B cell (primary cell): ENCODE measurements around the gene VPS13D. TPM values are rescaled to one million over a fixed set of nuclear protein-coding genes. Genes with fewer than 3 reads are reported as not detected.

Experiments
- ATAC-seq: fragments of 200-7000 bp; cut with Tn5 transposase; one replicate; pipeline ENCODE4 v1.10.0; 2021; ENCODE audit warnings: low read depth, mild to moderate bottlenecking, moderate number of reproducible peaks, moderate library complexity
- CTCF ChIA-PET: fragments of 350-600 bp; sonication (Branson Sonifier 250); formaldehyde crosslinking; loops from one replicate; lab custom pipeline; 2021; ENCODE audit warnings: antibody characterized with exemption, inconsistent platforms; lab: Charles Lee
- POLR2A ChIA-PET: fragments of 350-600 bp; sonication (Branson Sonifier 250); formaldehyde crosslinking; loops from one replicate; lab custom pipeline; 2021; ENCODE audit warnings: antibody characterized with exemption; lab: Charles Lee
- DNase-seq: peaks from one replicate; pipeline ENCODE4 v3.0.0; 2013
- H2AFZ ChIP-seq: 2 replicates; pipeline ENCODE4 v1.6.1; 2012; ENCODE audit warnings: mild to moderate bottlenecking, low read depth, low read length; ENCODE audit not compliant: insufficient read depth, poor library complexity, severe bottlenecking
- H3K27ac ChIP-seq, 2 donors: 1 replicate in 1 of 2; 2 replicates in 1 of 2; pipeline ENCODE4 v1.5.1; 2012 to 2013; ENCODE audit warnings: low read length in 2 of 2, mild to moderate bottlenecking in 2 of 2, moderate library complexity in 1 of 2
- H3K27me3 ChIP-seq, 4 experiments: fragments of 200-600 bp in 1 of 4; sonication (generic) in 1 of 4; replicated peaks in 1 of 4; 1 replicate in 2 of 4; 2 replicates in 2 of 4; pipeline versions ENCODE4 v1.6.1 to v1.7.0; 2013 to 2016; ENCODE audit warnings: low read length in 3 of 4, mild to moderate bottlenecking in 2 of 4, mixed read lengths in 1 of 4, moderate library complexity in 1 of 4; ENCODE audit not compliant: insufficient read depth in 4 of 4, control insufficient read depth in 3 of 4; ENCODE audit errors: control extremely low read depth in 1 of 4
- H3K36me3 ChIP-seq, 2 experiments: replicated peaks in 1 of 2; 1 replicate in 1 of 2; 2 replicates in 1 of 2; pipeline versions ENCODE4 v1.6.1 to v1.7.1; 2013; ENCODE audit warnings: low read length in 1 of 2; ENCODE audit not compliant: insufficient read depth in 2 of 2, control insufficient read depth in 1 of 2; ENCODE audit errors: control extremely low read depth in 1 of 2, extremely low read depth in 1 of 2
- H3K4me1 ChIP-seq, 2 donors: fragments of 200-600 bp in 1 of 2; sonication (generic) in 1 of 2; 1 replicate in 1 of 2; 2 replicates in 1 of 2; pipeline versions ENCODE4 v1.5.1 to v1.6.1; 2013 to 2017; ENCODE audit warnings: low read length in 2 of 2; ENCODE audit not compliant: control insufficient read depth in 2 of 2, insufficient read depth in 2 of 2
- H3K4me2 ChIP-seq: replicated peaks from 2 replicates; pipeline ENCODE3; 2012; ENCODE audit warnings: mild to moderate bottlenecking, low read depth, low read length; ENCODE audit not compliant: poor library complexity, severe bottlenecking
- H3K4me3 ChIP-seq, 5 experiments: fragments of 200-600 bp in 1 of 5; sonication (generic) in 1 of 5; 1 replicate in 3 of 5; 2 replicates in 2 of 5; pipeline versions ENCODE4 v1.5.1 to v1.7.0; 2011 to 2016; ENCODE audit warnings: low read length in 4 of 5, mild to moderate bottlenecking in 4 of 5, low read depth in 2 of 5, control low read depth in 1 of 5, moderate library complexity in 1 of 5; ENCODE audit not compliant: insufficient read depth in 1 of 5; ENCODE audit errors: control extremely low read depth in 1 of 5, extremely low read depth in 1 of 5
- H3K79me2 ChIP-seq: fragments of 200-600 bp; sonication (generic); one replicate; pipeline ENCODE4 v1.6.0; 2016; ENCODE audit warnings: low read length; ENCODE audit not compliant: control insufficient read depth, insufficient read depth
- H3K9ac ChIP-seq: fragments of 200-600 bp; sonication (generic); 2 replicates; pipeline ENCODE4 v1.6.1; 2017; ENCODE audit warnings: mild to moderate bottlenecking, low read length, moderate library complexity
- H3K9me3 ChIP-seq, 3 donors: one replicate each; pipeline versions ENCODE4 v1.6.1 to v1.7.1; 2013; ENCODE audit warnings: low read length in 2 of 3; ENCODE audit not compliant: control insufficient read depth in 2 of 3, insufficient read depth in 1 of 3; ENCODE audit errors: control extremely low read depth in 1 of 3
- H4K20me1 ChIP-seq: 2 replicates; pipeline ENCODE4 v1.6.0; 2012; ENCODE audit warnings: mild to moderate bottlenecking, low read length; ENCODE audit not compliant: insufficient read depth, control insufficient read depth, poor library complexity, severe bottlenecking
- H3K27ac Mint-ChIP-seq: one replicate; pipeline ENCODE4 v1.8.0; 2021; ENCODE audit warnings: mixed read lengths
- H3K27me3 Mint-ChIP-seq: one replicate; pipeline ENCODE4 v1.8.0; 2021; ENCODE audit warnings: mixed read lengths
- H3K4me1 Mint-ChIP-seq: one replicate; pipeline ENCODE4 v1.8.0; 2021; ENCODE audit warnings: mixed read lengths
- H3K4me3 Mint-ChIP-seq: one replicate; pipeline ENCODE4 v1.8.0; 2021; ENCODE audit warnings: mixed read lengths
- H3K9me3 Mint-ChIP-seq: one replicate; pipeline ENCODE4 v1.8.0; 2022; ENCODE audit warnings: mixed read lengths; ENCODE audit not compliant: insufficient read depth
- CTCF ChIP-seq: fragments of 200-600 bp; IDR thresholded peaks from one replicate; pipeline ENCODE4 v1.8.0; 2022; ENCODE audit warnings: antibody characterized with exemption, mild to moderate bottlenecking
- EZH2 ChIP-seq: IDR thresholded peaks from 2 replicates; pipeline ENCODE4 v1.6.1; 2012; ENCODE audit warnings: borderline replicate concordance, low read depth, mild to moderate bottlenecking, moderate library complexity, low read length; ENCODE audit not compliant: insufficient read depth, poor library complexity, severe bottlenecking
- WGBS: methylation state at CpG from one replicate; pipeline ENCODE4 v1.1.5; 2013; ENCODE audit warnings: missing lambda C conversion rate; ENCODE audit not compliant: insufficient coverage; 5-methylcytosine and 5-hydroxymethylcytosine counted together
- intact Hi-C: fragments of 100-400 bp; cut with micrococcal nuclease; formaldehyde crosslinking; loops from one replicate; pipeline ENCODE4 v1.10.0; 2022
- polyA plus RNA-seq: library from polyadenylated mRNA; depleted of rRNA; stranded (reverse); fragments of >200 nt; gene quantifications from 2 replicates; pipeline ENCODE4 v1.2.3, GENCODE V29; 2012
- total RNA-seq, 2 donors: library from RNA; stranded (reverse); fragments of 120-200 nt in 1 of 2; gene quantifications; 1 replicate in 1 of 2; 2 replicates in 1 of 2; pipeline versions ENCODE4 v1.2.3 to v1.2.4, GENCODE V29; 2013 to 2022

Gene VPS13D
- total and polyA plus RNA-seq, 2 donors (not counting 1 experiment from before 2014, with no cell fraction given): 29.9 to 104 TPM

GRCh38 chr1:12228979-12229378 is 851 bp upstream of the VPS13D start:
- Histone ChIP-seq H3K9me3 (peaks cover 0 to 4% (median 0%) of the 10 kb centered on the region in 3 donors), H3K27ac (no peak overlapping the region), H3K79me2 (peaks cover 40% of the 10 kb centered on the region), H3K4me3 (no peak overlapping the region), H3K9ac (no peak overlapping the region), H3K4me1 (peaks cover 12 to 13% of the 10 kb centered on the region in 2 donors), H3K4me2 (no peak overlapping the region), H3K27me3 (no peaks in the 10 kb centered on the region), H3K36me3 (peaks cover 0 to 2% of the 10 kb centered on the region in 2 experiments), H2AFZ (no peak overlapping the region), H4K20me1 (peaks cover 16% of the 10 kb centered on the region)
- POLR2A ChIA-PET: no interaction called here
- CTCF ChIA-PET: interaction anchor here (0.6 to 4.7 kb wide), 7 partner anchors 9 to 104 kb away, joined by 3 to 37 read pairs (median 5); no protein-coding TSS in a partner anchor
- H3K27ac Mint-ChIP-seq: no peak overlapping the region
- TF ChIP-seq CTCF: no peak
- no peak for TF ChIP-seq EZH2
- H3K4me1 Mint-ChIP-seq: peaks cover 19% of the 10 kb centered on the region
- 93% methylated on average over 4 of the region's 7 CpGs for WGBS
- no peaks in the 10 kb centered on the region for H3K9me3 Mint-ChIP-seq
- H3K27me3 Mint-ChIP-seq: peaks cover 3% of the 10 kb centered on the region
- intact Hi-C loops: no loop called here
- DNase-seq: no peak
- no peak for ATAC-seq
- peak overlapping the region; percentile 75 for H3K4me3 Mint-ChIP-seq

DNA sequence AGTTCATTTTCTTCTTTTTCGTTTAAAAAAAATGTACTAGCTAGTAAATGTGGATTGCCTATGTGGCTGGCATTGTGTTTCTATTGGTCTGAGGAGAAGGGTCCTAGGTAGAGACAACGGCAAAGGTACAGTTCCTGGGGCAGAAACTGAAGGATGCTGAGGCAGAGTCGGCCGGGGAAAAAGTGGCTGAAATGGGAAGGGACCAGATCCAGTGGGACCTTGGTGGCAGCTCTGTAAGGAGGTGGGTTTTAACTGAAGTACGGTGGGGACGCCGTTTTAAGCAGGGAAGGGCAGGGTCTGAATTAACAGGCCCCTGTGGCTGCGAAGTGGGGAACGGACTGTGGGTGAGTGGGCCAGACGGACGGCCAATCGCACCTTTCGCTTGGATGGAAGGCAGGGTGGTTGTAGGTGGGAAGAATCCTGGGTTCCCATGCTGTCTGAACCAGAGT is 420 bp upstream of the VPS13D start:
- TF ChIP-seq EZH2: no peak
- Histone ChIP-seq H3K4me3 (no peak overlapping the region), H3K27ac (no peak overlapping the region), H3K9me3 (peaks cover 0 to 4% (median 0%) of the 10 kb centered on the region in 3 donors), H2AFZ (peak overlapping the region; percentile 39), H3K9ac (no peak overlapping the region), H4K20me1 (peaks cover 16% of the 10 kb centered on the region), H3K4me2 (peak overlapping the region; percentile 85), H3K79me2 (peaks cover 40% of the 10 kb centered on the region), H3K27me3 (no peaks in the 10 kb centered on the region), H3K36me3 (peaks cover 0 to 4% of the 10 kb centered on the region in 2 experiments), H3K4me1 (peaks cover 12 to 13% of the 10 kb centered on the region in 2 donors)
- H3K4me1 Mint-ChIP-seq: peaks cover 21% of the 10 kb centered on the region
- ChIA-PET POLR2A (no interaction called here), CTCF (interaction anchor here (0.6 to 4.7 kb wide), 7 partner anchors 9 to 105 kb away, joined by 3 to 37 read pairs (median 5); no protein-coding TSS in a partner anchor)
- no peaks in the 10 kb centered on the region for H3K9me3 Mint-ChIP-seq
- peaks cover 3% of the 10 kb centered on the region for H3K27me3 Mint-ChIP-seq
- WGBS: 70% methylated on average over 9 of the region's 13 CpGs
- intact Hi-C loops: no loop called here
- peak overlapping the region; percentile 75 for H3K4me3 Mint-ChIP-seq
- ATAC-seq (peak; percentile 1), DNase-seq (no peak)
- peak overlapping the region; percentile 56 for H3K27ac Mint-ChIP-seq
